Testis (tissue), 3 donors: ENCODE measurements around the gene STYXL1. TPM values are rescaled to one million over a fixed set of nuclear protein-coding genes. Genes with fewer than 3 reads are reported as not detected.

Source experiments
- DNase-seq: peaks from one replicate; pipeline ENCODE4 v3.0.0-alpha.2; 2019
- H3K27ac ChIP-seq, 2 donors: fragments of 200-600 bp; sonication (generic); one replicate each; pipeline ENCODE4 v1.5.1; 2019
- H3K27me3 ChIP-seq: fragments of 200-600 bp; sonication (generic); one replicate; pipeline ENCODE4 v1.5.1; 2019
- H3K36me3 ChIP-seq: fragments of 200-600 bp; sonication (generic); one replicate; pipeline ENCODE4 v1.5.1; 2017; ENCODE audit warnings: low read depth; ENCODE audit errors: missing control alignments
- H3K4me1 ChIP-seq: fragments of 200-600 bp; sonication (generic); one replicate; pipeline ENCODE4 v1.5.1; 2019
- H3K4me3 ChIP-seq, 2 donors: fragments of 200-600 bp; sonication (generic); one replicate each; pipeline ENCODE4 v1.5.1; 2017 to 2019
- H3K9me3 ChIP-seq: fragments of 200-600 bp; sonication (generic); one replicate; pipeline ENCODE4 v1.5.1; 2017
- POLR2A ChIP-seq: fragments of 450-650 bp; IDR thresholded peaks from one replicate; pipeline ENCODE4 v1.6.1; 2017; ENCODE audit warnings: antibody characterized with exemption, mild to moderate bottlenecking, moderate library complexity
- WGBS, 2 donors: methylation state at CpG; one replicate each; pipeline ENCODE4 v1.1.5; 2018; 5-methylcytosine and 5-hydroxymethylcytosine counted together
- intact Hi-C: fragments of 100-400 bp; cut with DNase I; formaldehyde crosslinking; loops from one replicate; pipeline ENCODE4 v1.15.1; 2023; ENCODE audit warnings: low total_unique reads
- polyA plus RNA-seq: library from polyadenylated mRNA; stranded (reverse); fragments of 350-450 nt; fragmentation: Illumina TruSeq; extraction: RNeasy Lipid Tissue Mini Kit (QIAGEN cat#74804); gene quantifications from one replicate; pipeline ENCODE4 v1.2.3, GENCODE V29; 2014; ENCODE audit warnings: low read depth, low replicate concordance; ENCODE audit not compliant: insufficient read depth
- total RNA-seq, 2 donors: library from RNA; depleted of rRNA; stranded (reverse); fragments of >200 nt; gene quantifications; one replicate each; pipeline ENCODE4 v1.2.3, GENCODE V29; 2016
- TF ChIP-seq, protein P1 (sequence below), 3 experiments: fragments of 450-650 bp in 2 of 3; fragments of 200-600 bp in 1 of 3; sonication (generic) in 1 of 3; IDR thresholded peaks; one replicate each; pipeline ENCODE4 v1.5.1; 2016 to 2019; ENCODE audit warnings: antibody characterized with exemption in 3 of 3, mild to moderate bottlenecking in 2 of 3, moderate library complexity in 1 of 3

The STYXL1 gene
- total and polyA plus RNA-seq, 3 donors from 2014 or later = 47.0 to 122 (median 48.3) TPM

- H3K9me3 ChIP-seq = no peaks in the 10 kb centered on the region
- no peaks in the 10 kb centered on the region for H3K36me3 ChIP-seq
- no peak for DNase-seq
- WGBS, 2 donors = 93 to 94% methylated on average over 7 of the region's 7 CpGs
- peaks cover 25% of the 10 kb centered on the region for H3K4me1 ChIP-seq
- no peak overlapping the region for H3K27ac ChIP-seq
- H3K4me3 ChIP-seq = no peak overlapping the region
- intact Hi-C loops = no loop called here
- no peak for TF ChIP-seq POLR2A
- TF ChIP-seq, protein P1, sequence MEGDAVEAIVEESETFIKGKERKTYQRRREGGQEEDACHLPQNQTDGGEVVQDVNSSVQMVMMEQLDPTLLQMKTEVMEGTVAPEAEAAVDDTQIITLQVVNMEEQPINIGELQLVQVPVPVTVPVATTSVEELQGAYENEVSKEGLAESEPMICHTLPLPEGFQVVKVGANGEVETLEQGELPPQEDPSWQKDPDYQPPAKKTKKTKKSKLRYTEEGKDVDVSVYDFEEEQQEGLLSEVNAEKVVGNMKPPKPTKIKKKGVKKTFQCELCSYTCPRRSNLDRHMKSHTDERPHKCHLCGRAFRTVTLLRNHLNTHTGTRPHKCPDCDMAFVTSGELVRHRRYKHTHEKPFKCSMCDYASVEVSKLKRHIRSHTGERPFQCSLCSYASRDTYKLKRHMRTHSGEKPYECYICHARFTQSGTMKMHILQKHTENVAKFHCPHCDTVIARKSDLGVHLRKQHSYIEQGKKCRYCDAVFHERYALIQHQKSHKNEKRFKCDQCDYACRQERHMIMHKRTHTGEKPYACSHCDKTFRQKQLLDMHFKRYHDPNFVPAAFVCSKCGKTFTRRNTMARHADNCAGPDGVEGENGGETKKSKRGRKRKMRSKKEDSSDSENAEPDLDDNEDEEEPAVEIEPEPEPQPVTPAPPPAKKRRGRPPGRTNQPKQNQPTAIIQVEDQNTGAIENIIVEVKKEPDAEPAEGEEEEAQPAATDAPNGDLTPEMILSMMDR (IDR thresholded peaks at IDR 0.05) = no peak
- no peaks in the 10 kb centered on the region for H3K27me3 ChIP-seq
These were observed 86.6 kb downstream of the STYXL1 start for GRCh38 chr7:75961218-75961617.

DNA sequence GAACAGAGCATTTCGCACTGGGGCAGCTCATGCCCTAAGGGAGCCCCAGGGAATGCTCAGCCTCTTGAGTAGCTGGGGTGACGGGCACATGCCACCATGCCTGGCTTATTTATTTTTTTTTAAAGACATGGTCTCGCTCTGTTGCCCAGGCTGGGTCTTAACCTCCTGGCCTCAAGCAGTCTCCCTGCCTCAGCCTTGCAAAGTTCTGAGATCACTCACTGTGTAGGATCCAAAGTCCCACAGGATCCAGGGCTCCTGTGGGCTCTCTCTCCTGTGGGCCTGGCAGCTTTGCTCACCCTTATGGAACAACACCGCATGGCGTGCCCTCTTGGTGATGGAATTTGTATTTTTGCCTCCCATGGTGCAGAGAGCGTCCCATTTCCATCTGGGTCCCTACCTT is 87.4 kb downstream of the STYXL1 start:
- 97 to 98% methylated on average over 6 of the region's 6 CpGs for WGBS, 2 donors
- no peak for TF ChIP-seq POLR2A
- TF ChIP-seq, protein P1 (IDR thresholded peaks at IDR 0.05) = no peak
- Histone ChIP-seq H3K27ac (no peak overlapping the region), H3K4me1 (peaks cover 17% of the 10 kb centered on the region), H3K9me3 (no peaks in the 10 kb centered on the region), H3K4me3 (no peak overlapping the region), H3K27me3 (no peaks in the 10 kb centered on the region), H3K36me3 (no peaks in the 10 kb centered on the region)
- DNase-seq = no peak
- intact Hi-C loops = no loop called here

- 89 to 92% methylated on average over 9 of the region's 9 CpGs for WGBS, 2 donors
- no peak overlapping the region for H3K27ac ChIP-seq
- H3K9me3 ChIP-seq = no peaks in the 10 kb centered on the region
- peaks cover 17% of the 10 kb centered on the region for H3K4me1 ChIP-seq
- DNase-seq = no peak
- TF ChIP-seq, protein P1 (IDR thresholded peaks at IDR 0.05) = no peak
- TF ChIP-seq POLR2A = no peak
- no peaks in the 10 kb centered on the region for H3K36me3 ChIP-seq
- intact Hi-C loops = no loop called here
- no peak overlapping the region for H3K4me3 ChIP-seq
- no peaks in the 10 kb centered on the region for H3K27me3 ChIP-seq
These were observed 88.8 kb downstream of the STYXL1 start for GRCh38 chr7:75958802-75959543.

DNA sequence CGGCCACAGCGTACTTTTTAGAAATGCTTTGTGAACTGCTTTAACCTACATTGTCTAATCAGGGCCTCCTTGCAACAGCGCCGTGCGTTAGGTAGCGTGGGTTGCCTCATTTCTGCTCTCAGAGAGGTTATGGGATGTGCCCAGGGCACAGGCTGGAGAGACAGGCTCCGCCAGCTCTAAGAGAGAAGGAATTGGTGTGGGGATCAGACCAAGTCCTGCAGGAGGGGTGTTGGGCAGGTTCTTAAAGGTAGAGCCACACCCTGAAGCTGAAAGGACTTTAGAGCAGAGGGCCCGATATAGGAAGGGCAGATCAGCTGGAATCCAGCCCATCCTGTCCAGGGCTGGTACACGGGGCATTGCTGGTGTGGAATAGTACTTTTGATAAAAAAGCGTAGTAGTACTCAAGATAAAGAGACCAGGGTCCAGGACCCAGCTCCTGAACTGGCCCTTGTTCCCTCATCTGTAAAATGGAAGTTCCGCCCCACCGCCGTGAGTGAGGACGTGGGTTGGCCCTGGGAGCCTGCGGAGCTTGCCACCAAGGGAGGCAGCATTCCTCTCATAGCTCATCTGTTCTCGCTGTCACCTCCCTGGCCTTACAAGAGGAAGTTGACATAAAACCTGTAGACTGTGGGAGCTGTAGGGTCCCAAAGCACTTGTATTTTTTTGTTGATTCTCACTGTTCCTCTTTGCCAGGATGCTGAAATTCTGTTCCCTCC is 90.6 kb downstream of the STYXL1 start:
- DNase-seq = no peak
- Histone ChIP-seq H3K4me3 (no peak overlapping the region), H3K9me3 (no peaks in the 10 kb centered on the region), H3K36me3 (no peaks in the 10 kb centered on the region), H3K27ac (no peak overlapping the region), H3K4me1 (peaks cover 6% of the 10 kb centered on the region), H3K27me3 (no peaks in the 10 kb centered on the region)
- WGBS, 2 donors = 79 to 84% methylated on average over 16 of the region's 16 CpGs
- TF ChIP-seq, protein P1 (IDR thresholded peaks at IDR 0.05) = no peak
- TF ChIP-seq POLR2A = no peak
- intact Hi-C loops = no loop called here
